ENCODE data around the gene HSF4. TPM values are rescaled to one million over a fixed set of nuclear protein-coding genes. Genes with fewer than 3 reads are reported as not detected.
A peak's percentile ranks its signal among the peaks of the same experiment; 100 is the strongest.

The HSF4 gene
- total RNA-seq, 1 donor from 2014 or later, result 5.7 TPM

GRCh38 chr16:67195676-67196075, 31.1 kb downstream of the HSF4 start:
- H3K4me3 Mint-ChIP-seq (ENCODE audit: unreplicated experiment), result peak overlapping the region; percentile 86
- H3K27ac Mint-ChIP-seq (ENCODE audit: unreplicated experiment), result peak overlapping the region; percentile 72
- peaks cover 63% of the 10 kb centered on the region for H3K4me1 Mint-ChIP-seq (ENCODE audit: unreplicated experiment)
- H3K9me3 Mint-ChIP-seq (ENCODE audit: unreplicated experiment), result no peaks in the 10 kb centered on the region
- H3K36me3 Mint-ChIP-seq (ENCODE audit: low read depth, unreplicated experiment), result peaks cover 40% of the 10 kb centered on the region
- no peak for TF ChIP-seq CTCF (IDR thresholded peaks at IDR 0.05; ENCODE audit: unreplicated experiment)
- DNase-seq (ENCODE audit: low spot score), result no peak
- H3K27me3 Mint-ChIP-seq (ENCODE audit: unreplicated experiment), result peaks cover 28% of the 10 kb centered on the region

- H3K36me3 Mint-ChIP-seq (ENCODE audit: low read depth, unreplicated experiment), result peaks cover 40% of the 10 kb centered on the region
Measured at GRCh38 chr16:67196881-67197280, 32.3 kb downstream of the HSF4 start.

GRCh38 chr16:67197704-67198103, 33.2 kb downstream of the HSF4 start:
- H3K36me3 Mint-ChIP-seq (ENCODE audit: low read depth, unreplicated experiment), result peaks cover 38% of the 10 kb centered on the region

More at GRCh38 chr16:67196881-67197280, 32.3 kb downstream of the HSF4 start:
- H3K4me3 Mint-ChIP-seq (ENCODE audit: unreplicated experiment), result peak overlapping the region; percentile 86
- H3K4me1 Mint-ChIP-seq (ENCODE audit: unreplicated experiment), result peaks cover 52% of the 10 kb centered on the region
- peaks cover 23% of the 10 kb centered on the region for H3K27me3 Mint-ChIP-seq (ENCODE audit: unreplicated experiment)
- DNase-seq (ENCODE audit: low spot score), result no peak
- no peaks in the 10 kb centered on the region for H3K9me3 Mint-ChIP-seq (ENCODE audit: unreplicated experiment)
- H3K27ac Mint-ChIP-seq (ENCODE audit: unreplicated experiment), result peak overlapping the region; percentile 61
- TF ChIP-seq CTCF (IDR thresholded peaks at IDR 0.05; ENCODE audit: unreplicated experiment), result no peak

GRCh38 chr16:67198238-67198734, 33.7 kb downstream of the HSF4 start:
- no peak overlapping the region for H3K4me3 Mint-ChIP-seq (ENCODE audit: unreplicated experiment)
- H3K4me1 Mint-ChIP-seq (ENCODE audit: unreplicated experiment), result peaks cover 46% of the 10 kb centered on the region
- no peaks in the 10 kb centered on the region for H3K9me3 Mint-ChIP-seq (ENCODE audit: unreplicated experiment)
- H3K27ac Mint-ChIP-seq (ENCODE audit: unreplicated experiment), result no peak overlapping the region
- peak; percentile 60 for DNase-seq (ENCODE audit: low spot score)
- peak; percentile 61 for TF ChIP-seq CTCF (IDR thresholded peaks at IDR 0.05; ENCODE audit: unreplicated experiment)
- peaks cover 20% of the 10 kb centered on the region for H3K27me3 Mint-ChIP-seq (ENCODE audit: unreplicated experiment)
- peaks cover 34% of the 10 kb centered on the region for H3K36me3 Mint-ChIP-seq (ENCODE audit: low read depth, unreplicated experiment)

More at GRCh38 chr16:67197704-67198103, 33.2 kb downstream of the HSF4 start:
- Mint-ChIP-seq H3K27ac (ENCODE audit: unreplicated experiment) (peak overlapping the region; percentile 9), H3K4me1 (ENCODE audit: unreplicated experiment) (peaks cover 49% of the 10 kb centered on the region), H3K4me3 (ENCODE audit: unreplicated experiment) (peak overlapping the region; percentile 25), H3K27me3 (ENCODE audit: unreplicated experiment) (peaks cover 22% of the 10 kb centered on the region), H3K9me3 (ENCODE audit: unreplicated experiment) (no peaks in the 10 kb centered on the region)
- no peak for TF ChIP-seq CTCF (IDR thresholded peaks at IDR 0.05; ENCODE audit: unreplicated experiment)
- no peak for DNase-seq (ENCODE audit: low spot score)

GRCh38 chr16:67199011-67199807, 34.7 kb downstream of the HSF4 start, which contains the start of gene ELMO3:
Gene ELMO3 (plus strand): TSS chr16:67199131. CDS start chr16:67199327, 196 bp downstream.
- peaks cover 19% of the 10 kb centered on the region for H3K27me3 Mint-ChIP-seq (ENCODE audit: unreplicated experiment)
- peak; percentile 71 for DNase-seq (ENCODE audit: low spot score)
- H3K4me3 Mint-ChIP-seq (ENCODE audit: unreplicated experiment), result peak within 1 kb of the TSS; percentile 82
- H3K4me1 Mint-ChIP-seq (ENCODE audit: unreplicated experiment), result peaks cover 37% of the 10 kb centered on the region
- TF ChIP-seq CTCF (IDR thresholded peaks at IDR 0.05; ENCODE audit: unreplicated experiment), result peak; percentile 66
- H3K27ac Mint-ChIP-seq (ENCODE audit: unreplicated experiment), result peak within 1 kb of the TSS; percentile 24
- H3K36me3 Mint-ChIP-seq (ENCODE audit: low read depth, unreplicated experiment), result peaks cover 25% of the 10 kb centered on the region
- no peaks in the 10 kb centered on the region for H3K9me3 Mint-ChIP-seq (ENCODE audit: unreplicated experiment)

Measured in endothelial cell (in vitro differentiated cells).